GM13976 (cell line): Measurements from ENCODE around the gene SYNPO.

ENCODE experiments used
- DNase-seq: peaks from one replicate; pipeline ENCODE4 v3.0.0; 2012; ENCODE audit warnings: low spot score
- CTCF ChIP-seq: IDR thresholded peaks from 2 replicates; pipeline ENCODE4 v1.5.1; 2012; ENCODE audit warnings: borderline replicate concordance, mild to moderate bottlenecking; ENCODE audit not compliant: insufficient read depth; ENCODE audit errors: extremely low read depth, missing control alignments, control extremely low read depth
- in situ Hi-C: fragments of 300-500 bp; cut with MboI; formaldehyde crosslinking; loops from one replicate; pipeline ENCODE4 v1.12.0; 2022; ENCODE audit warnings: low sequenced_read_pairs, mixed read lengths, inconsistent platforms; ENCODE audit not compliant: unreplicated experiment

Gene SYNPO

GRCh38 chr5:150675069-150675468, 34.6 kb downstream of the SYNPO start:
- no peak for TF ChIP-seq CTCF
- DNase-seq: no peak
- in situ Hi-C loops: no loop called here

- TF ChIP-seq CTCF: no peak
- in situ Hi-C loops: no loop called here
- DNase-seq: no peak
Observed at GRCh38 chr5:150676578-150676977, 36.1 kb downstream of the SYNPO start.

GRCh38 chr5:150689120-150689519, 48.7 kb downstream of the SYNPO start:
- no peak for TF ChIP-seq CTCF
- in situ Hi-C loops: no loop called here

GRCh38 chr5:150690760-150691159, 50.3 kb downstream of the SYNPO start:
- in situ Hi-C loops: no loop called here
- TF ChIP-seq CTCF: no peak
- no peak for DNase-seq

More at GRCh38 chr5:150689120-150689519, 48.7 kb downstream of the SYNPO start:
- no peak for DNase-seq

- in situ Hi-C loops: no loop called here
- no peak for DNase-seq
- TF ChIP-seq CTCF: no peak
Observed at GRCh38 chr5:150692276-150692675, 51.8 kb downstream of the SYNPO start.

GRCh38 chr5:150694612-150695011, 54.2 kb downstream of the SYNPO start:
- DNase-seq: no peak
- TF ChIP-seq CTCF: no peak
- in situ Hi-C loops: no loop called here

- DNase-seq: no peak
- no peak for TF ChIP-seq CTCF
- in situ Hi-C loops: no loop called here
Observed at GRCh38 chr5:150700246-150700593, 59.8 kb downstream of the SYNPO start.
